Measurements from ENCODE around the gene SLC35F3. TPM values are rescaled to one million over a fixed set of nuclear protein-coding genes. Genes with fewer than 3 reads are reported as not detected.
"Not testable (repeated sequence)": the region's sequence is repeated elsewhere in the genome, so short reads cannot be mapped to it uniquely, and the experiment has no call there.

SLC35F3 gene
- polyA plus RNA-seq, 1 of the 3 experiments (the other 2 are of a cell fraction) = 0.87 TPM

DNA sequence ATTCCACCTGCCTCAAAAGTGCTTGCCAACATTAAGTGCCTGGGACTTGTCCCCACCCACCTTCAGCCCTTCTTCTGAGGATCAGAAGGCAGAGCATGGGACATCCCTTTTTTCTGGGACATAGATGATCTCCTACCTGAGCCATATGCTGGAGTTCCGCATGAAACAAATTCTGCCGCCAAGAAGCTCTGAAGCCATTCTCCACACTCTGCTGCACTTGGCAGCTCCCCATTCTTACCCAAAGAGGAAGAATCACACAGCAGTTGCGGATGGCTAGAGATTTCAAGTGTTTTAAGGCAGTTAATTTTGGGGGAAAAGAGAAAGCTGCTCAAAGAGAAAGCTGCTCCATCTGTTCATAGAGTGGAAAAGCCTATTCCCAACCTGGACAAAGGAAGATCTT is 271.5 kb downstream of the SLC35F3 start:
- Histone ChIP-seq H3K27me3 (ENCODE audit: insufficient read depth) (peaks cover 5% of the 10 kb centered on the region; the same call in 1 of the 2 replicates), H2AFZ (ENCODE audit: low read depth) (no peak overlapping the region), H3K9me3 (no peaks in the 10 kb centered on the region), H3K27ac (ENCODE audit: low read depth in 2 of 2, low read length in 1 of 2) (no peak overlapping the region), H3K9ac (no peak overlapping the region), H3K4me1 (ENCODE audit: control insufficient read depth in 1 of 2, insufficient read depth in 2 of 2, low read depth in 1 of 2, low read length in 1 of 2) (no peaks in the 10 kb centered on the region), H3K79me2 (ENCODE audit: insufficient read depth) (no peaks in the 10 kb centered on the region), H4K20me1 (ENCODE audit: insufficient read depth) (no peaks in the 10 kb centered on the region), H3K36me3 (replicated peaks in 1 of 2; ENCODE audit: control insufficient read depth in 1 of 2, insufficient read depth in 2 of 2, low read length in 1 of 2) (no peaks in the 10 kb centered on the region), H3F3A (replicated peaks; ENCODE audit: insufficient read depth) (no peaks in the 10 kb centered on the region), H3K9me2 (no peaks in the 10 kb centered on the region), H3K4me2 (no peak overlapping the region), H3K4me3 (ENCODE audit: low read depth in 2 of 2, low read length in 1 of 2) (no peak overlapping the region)
- WGBS (ENCODE audit: low lambda C conversion rate) = 60% methylated on average over 3 of the region's 3 CpGs
- no peak for DNase-seq
- CTCF ChIA-PET = interaction anchor here (0.7 to 2.2 kb wide), 4 partner anchors 9 to 150 kb away, joined by 3 to 8 read pairs (median 3); no protein-coding TSS in a partner anchor
- TF ChIP-seq MXI1 (IDR thresholded peaks at IDR 0.05; ENCODE audit: low read depth, low read length) (no peak), FOXM1 (IDR thresholded peaks at IDR 0.05; ENCODE audit: low read depth) (no peak), JUND (IDR thresholded peaks at IDR 0.05) (no peak), POLR2AphosphoS5 (IDR thresholded peaks at IDR 0.05; ENCODE audit: low read depth, low read length) (no peak), MEF2A (IDR thresholded peaks at IDR 0.05; ENCODE audit: borderline replicate concordance, low read depth) (no peak), RAD21 (IDR thresholded peaks at IDR 0.05; ENCODE audit: low read length) (no peak), FOXJ3 (CRISPR knock-in tag; IDR thresholded peaks at IDR 0.05) (no peak), REST (IDR thresholded peaks at IDR 0.05; ENCODE audit: low read depth, low read length) (no peak), FOSL2 (IDR thresholded peaks at IDR 0.05; ENCODE audit: borderline replicate concordance, low read depth) (no peak), SIN3A (IDR thresholded peaks at IDR 0.05; ENCODE audit: borderline replicate concordance, low read depth, low read length) (no peak), NRF1 (IDR thresholded peaks at IDR 0.05; ENCODE audit: low read depth, low read length) (no peak), TEAD4 (IDR thresholded peaks at IDR 0.05; ENCODE audit: borderline replicate concordance, insufficient read depth) (no peak), RFX5 (IDR thresholded peaks at IDR 0.05; ENCODE audit: low read length) (no peak), NFIC (IDR thresholded peaks at IDR 0.05; ENCODE audit: borderline replicate concordance) (no peak)
- POLR2A ChIA-PET = no interaction called here

GRCh38 chr1:234176847-234177246 is 272.4 kb downstream of the SLC35F3 start:
- H3K79me2 ChIP-seq (ENCODE audit: insufficient read depth); H3K27me3 ChIP-seq (ENCODE audit: insufficient read depth); H3K9ac ChIP-seq; H3K4me2 ChIP-seq; H3K4me1 ChIP-seq (ENCODE audit: control insufficient read depth in 1 of 2, insufficient read depth in 2 of 2, low read depth in 1 of 2, low read length in 1 of 2); H3K9me3 ChIP-seq; H3K27ac ChIP-seq (ENCODE audit: low read depth in 2 of 2, low read length in 1 of 2); H3F3A ChIP-seq (replicated peaks; ENCODE audit: insufficient read depth); DNase-seq; POLR2A ChIA-PET; H2AFZ ChIP-seq (ENCODE audit: low read depth); H3K9me2 ChIP-seq; H4K20me1 ChIP-seq (ENCODE audit: insufficient read depth); H3K4me3 ChIP-seq (ENCODE audit: low read depth in 2 of 2, low read length in 1 of 2); H3K36me3 ChIP-seq (replicated peaks in 1 of 2; ENCODE audit: control insufficient read depth in 1 of 2, insufficient read depth in 2 of 2, low read length in 1 of 2): not testable (repeated sequence)
- 49% methylated on average over 2 of the region's 2 CpGs for WGBS (ENCODE audit: low lambda C conversion rate)
- CTCF ChIA-PET = interaction anchor here (1.1 to 2.2 kb wide), 2 partner anchors 9 to 133 kb away, joined by 3 to 8 read pairs; no protein-coding TSS in a partner anchor

All from SK-N-SH (cell line).